GM19452 (cell line): Measurements from ENCODE around the gene SDHAF3.
A peak's percentile ranks its signal among the peaks of the same experiment; 100 is the strongest.
"Not testable (repeated sequence)": the region's sequence is repeated elsewhere in the genome, so short reads cannot be mapped to it uniquely, and the experiment has no call there.

Source experiments
- ATAC-seq: cut with Tn5 transposase; IDR thresholded peaks from one replicate; pipeline ENCODE4 v1.9.1; 2021; ENCODE audit not compliant: unreplicated experiment

The SDHAF3 gene

GRCh38 chr7:97117372-97118188, at the start of gene SDHAF3:
SDHAF3 (plus strand) TSS chr7:97117698; CDS start chr7:97117724, 26 bp downstream.
- ATAC-seq = peak; percentile 90

GRCh38 chr7:97072025-97072424, 45.5 kb upstream of the SDHAF3 start:
- not testable (repeated sequence) for ATAC-seq

GRCh38 chr7:97075928-97076327, 41.6 kb upstream of the SDHAF3 start:
- ATAC-seq = no peak

- peak; percentile 65 for ATAC-seq
Observed at GRCh38 chr7:97078023-97078969, 39.2 kb upstream of the SDHAF3 start.

GRCh38 chr7:97079300-97079699, 38.2 kb upstream of the SDHAF3 start:
- ATAC-seq = no peak

- ATAC-seq = no peak
Observed at GRCh38 chr7:97081521-97082300, 35.8 kb upstream of the SDHAF3 start.

- ATAC-seq = no peak
Observed at GRCh38 chr7:97088364-97088763, 29.1 kb upstream of the SDHAF3 start.

GRCh38 chr7:97089771-97090170, 27.7 kb upstream of the SDHAF3 start:
- no peak for ATAC-seq

GRCh38 chr7:97090761-97091353, 26.6 kb upstream of the SDHAF3 start:
- ATAC-seq = no peak

- ATAC-seq = no peak
Observed at GRCh38 chr7:97094284-97094930, 23.1 kb upstream of the SDHAF3 start.

- ATAC-seq = no peak
Observed at GRCh38 chr7:97096037-97096436, 21.5 kb upstream of the SDHAF3 start.

- no peak for ATAC-seq
Observed at GRCh38 chr7:97096661-97097060, 20.8 kb upstream of the SDHAF3 start.

- peak; percentile 97 for ATAC-seq
Observed at GRCh38 chr7:97104719-97105238, 12.7 kb upstream of the SDHAF3 start.

- no peak for ATAC-seq
Observed at GRCh38 chr7:97107192-97107800, 10.2 kb upstream of the SDHAF3 start.

GRCh38 chr7:97116308-97116707, 1.2 kb upstream of the SDHAF3 start:
- ATAC-seq = no peak

GRCh38 chr7:97117035-97117371, 495 bp upstream of the SDHAF3 start:
- ATAC-seq = no peak

- ATAC-seq = no peak
Observed at GRCh38 chr7:97118306-97118917, 914 bp downstream of the SDHAF3 start.

- ATAC-seq = no peak
Observed at GRCh38 chr7:97119747-97120146, 2.2 kb downstream of the SDHAF3 start.
